ENCODE data around the gene TCF7L1. TPM values are rescaled to one million over a fixed set of nuclear protein-coding genes. Genes with fewer than 3 reads are reported as not detected.

TCF7L1 gene
- total and polyA plus RNA-seq, 9 of the 15 experiments (the other 6 are each of a cell fraction or from before 2014, with no cell fraction given), result 0.03 to 0.11 (median 0.07) TPM; not detected in 5

GRCh38 chr2:85310330-85310729 is 177.1 kb downstream of the TCF7L1 start:
- ChIA-PET CTCF (ENCODE audit: low intra/inter-chr PET ratio) (no interaction called here), POLR2A (interaction anchor here (0.6 to 1.0 kb wide), 2 partner anchors 10 to 1465 kb away, joined by 3 to 4 read pairs; no protein-coding TSS in a partner anchor)
- Histone ChIP-seq H3K4me3 (no peak overlapping the region), H3K27ac (ENCODE audit: extremely low read depth, low read depth, low read length) (no peak overlapping the region), H2AFZ (ENCODE audit: low read depth, low read length) (no peak overlapping the region), H3K9ac (ENCODE audit: insufficient read depth in 1 of 2, low read depth in 2 of 2, low read length in 2 of 2) (no peak overlapping the region), H3K9me3 (replicated peaks; ENCODE audit: control insufficient read depth, insufficient read depth, low read depth, low read length) (no peaks in the 10 kb centered on the region), H3K79me2 (ENCODE audit: control insufficient read depth, insufficient read depth, low read length) (no peaks in the 10 kb centered on the region), H3K4me2 (ENCODE audit: insufficient read depth, low read length) (no peak overlapping the region), H3K36me3 (ENCODE audit: control insufficient read depth, insufficient read depth, low read length) (peaks cover 7% of the 10 kb centered on the region; the same call in 2 of the 3 replicates), H3K4me1 (replicated peaks in 1 of 2; ENCODE audit: control insufficient read depth in 2 of 2, insufficient read depth in 2 of 2, low read length in 2 of 2) (peaks cover 9 to 19% of the 10 kb centered on the region in 2 experiments; a peak in 4 of 5 replicates), H3K27me3 (ENCODE audit: control insufficient read depth in 2 of 2, insufficient read depth in 2 of 2, low read length in 2 of 2) (peaks cover 0 to 9% of the 10 kb centered on the region in 2 experiments; a peak in 3 of 5 replicates), H4K20me1 (replicated peaks; ENCODE audit: control insufficient read depth, insufficient read depth, low read length) (no peaks in the 10 kb centered on the region; the same call in none of the 2 replicates), H3K9me1 (ENCODE audit: control insufficient read depth, insufficient read depth, low read length) (no peaks in the 10 kb centered on the region)
- in situ Hi-C loops (cut with MboI), result no loop called here
- intact Hi-C loops (cut with micrococcal nuclease), result no loop called here
- ATAC-seq (no peak), DNase-seq (ENCODE audit: extremely low read depth in 1 of 4, low spot score in 3 of 4) (no peak), FAIRE-seq (no peak)
- TF ChIP-seq MEIS2 (IDR thresholded peaks at IDR 0.05; ENCODE audit: partially characterized antibody) (no peak), BRCA1 (IDR thresholded peaks at IDR 0.05) (no peak), BRCA1 (CRISPR knock-in tag; IDR thresholded peaks at IDR 0.05) (no peak), KLF10 (CRISPR knock-in tag; IDR thresholded peaks at IDR 0.05) (no peak), HOMEZ (CRISPR knock-in tag; IDR thresholded peaks at IDR 0.05) (no peak), CHD2 (IDR thresholded peaks at IDR 0.05; ENCODE audit: low read depth, low read length) (no peak), TCF7 (IDR thresholded peaks at IDR 0.05; ENCODE audit: borderline replicate concordance) (no peak), AFF4 (CRISPR knock-in tag; IDR thresholded peaks at IDR 0.05) (no peak), EHMT2 (IDR thresholded peaks at IDR 0.05) (no peak), BACH1 (tag; IDR thresholded peaks at IDR 0.05) (no peak), KLF16 (IDR thresholded peaks at IDR 0.05) (no peak), CBX5 (IDR thresholded peaks at IDR 0.05; ENCODE audit: borderline replicate concordance, low read depth) (no peak), CREM (IDR thresholded peaks at IDR 0.05; ENCODE audit: low read depth) (no peak)
- WGBS (ENCODE audit: insufficient coverage, low coverage, missing lambda C conversion rate), result 51% methylated on average over 3 of the region's 3 CpGs
- no TSS peak for BruUV-seq (replicated peaks)

Measured in K562 (cell line).